Measurements from ENCODE around the gene TDRD1. TPM values are rescaled to one million over a fixed set of nuclear protein-coding genes. Genes with fewer than 3 reads are reported as not detected.

The TDRD1 gene
- total RNA-seq, 1 experiment from 2014 or later: 0.14 TPM

- DNase-seq: no peak
- H3K36me3 Mint-ChIP-seq (ENCODE audit: insufficient read depth, unreplicated experiment): no peaks in the 10 kb centered on the region
- peaks cover 12% of the 10 kb centered on the region for H3K4me1 Mint-ChIP-seq (ENCODE audit: low read depth, unreplicated experiment)
- H3K36me3 ChIP-seq (ENCODE audit: control insufficient read depth, insufficient read depth, low read length): peaks cover 2% of the 10 kb centered on the region; the same call in 1 of the 2 replicates
- CTCF ChIA-PET: no interaction called here
- no peaks in the 10 kb centered on the region for H3K9me3 Mint-ChIP-seq (ENCODE audit: unreplicated experiment)
- H3K4me3 ChIP-seq (ENCODE audit: low read depth, low read length): no peak overlapping the region
- H3K27me3 ChIP-seq (replicated peaks; ENCODE audit: control insufficient read depth, insufficient read depth, low read length): no peaks in the 10 kb centered on the region
- TF ChIP-seq CTCF (IDR thresholded peaks at IDR 0.05; ENCODE audit: insufficient read depth in 1 of 2, low read depth in 1 of 2, low read length in 1 of 2, severe bottlenecking in 1 of 2, unreplicated experiment in 1 of 2): no peak
- intact Hi-C loops (cut with micrococcal nuclease; ENCODE audit: unreplicated experiment): no loop called here
- POLR2A ChIA-PET: interaction anchor here (0.7 kb wide), 1 partner anchor 674 kb away, joined by 3 read pairs; no protein-coding TSS in a partner anchor
- no peak overlapping the region for H3K27ac Mint-ChIP-seq (ENCODE audit: unreplicated experiment)
- H3K27me3 Mint-ChIP-seq (ENCODE audit: insufficient read depth, unreplicated experiment): no peaks in the 10 kb centered on the region
- H3K9me3 ChIP-seq: no peaks in the 10 kb centered on the region
- no peak overlapping the region for H3K4me3 Mint-ChIP-seq (ENCODE audit: unreplicated experiment)
- peaks cover 13% of the 10 kb centered on the region for H3K4me1 ChIP-seq
- BruUV-seq (replicated peaks): no TSS peak
Measured at GRCh38 chr10:114266521-114266920, 87.4 kb downstream of the TDRD1 start.

- ChIA-PET CTCF (interaction anchor here (0.6 kb wide), 1 partner anchor 65 kb away, joined by 3 read pairs; no protein-coding TSS in a partner anchor), POLR2A (no interaction called here)
- no peaks in the 10 kb centered on the region for H3K9me3 ChIP-seq
- H3K27ac Mint-ChIP-seq (ENCODE audit: unreplicated experiment): peak overlapping the region; percentile 57
- no peak for DNase-seq
- no peak overlapping the region for H3K4me3 ChIP-seq (ENCODE audit: low read depth, low read length)
- no peaks in the 10 kb centered on the region for H3K9me3 Mint-ChIP-seq (ENCODE audit: unreplicated experiment)
- peaks cover 2% of the 10 kb centered on the region; the same call in 1 of the 2 replicates for H3K36me3 ChIP-seq (ENCODE audit: control insufficient read depth, insufficient read depth, low read length)
- H3K27me3 Mint-ChIP-seq (ENCODE audit: insufficient read depth, unreplicated experiment): no peaks in the 10 kb centered on the region
- no peaks in the 10 kb centered on the region for H3K27me3 ChIP-seq (replicated peaks; ENCODE audit: control insufficient read depth, insufficient read depth, low read length)
- TF ChIP-seq CTCF (IDR thresholded peaks at IDR 0.05; ENCODE audit: insufficient read depth in 1 of 2, low read depth in 1 of 2, low read length in 1 of 2, severe bottlenecking in 1 of 2, unreplicated experiment in 1 of 2): no peak
- peaks cover 12% of the 10 kb centered on the region for H3K4me1 Mint-ChIP-seq (ENCODE audit: low read depth, unreplicated experiment)
- no peaks in the 10 kb centered on the region for H3K36me3 Mint-ChIP-seq (ENCODE audit: insufficient read depth, unreplicated experiment)
- peak overlapping the region; percentile 19 for H3K4me3 Mint-ChIP-seq (ENCODE audit: unreplicated experiment)
- H3K4me1 ChIP-seq: peaks cover 16% of the 10 kb centered on the region
- intact Hi-C loops (cut with micrococcal nuclease; ENCODE audit: unreplicated experiment): no loop called here
- no TSS peak for BruUV-seq (replicated peaks)
Measured at GRCh38 chr10:114271075-114271778, 92.1 kb downstream of the TDRD1 start.

- no peak for DNase-seq
- Mint-ChIP-seq H3K4me1 (ENCODE audit: low read depth, unreplicated experiment) (peaks cover 12% of the 10 kb centered on the region), H3K27me3 (ENCODE audit: insufficient read depth, unreplicated experiment) (no peaks in the 10 kb centered on the region), H3K4me3 (ENCODE audit: unreplicated experiment) (no peak overlapping the region), H3K9me3 (ENCODE audit: unreplicated experiment) (no peaks in the 10 kb centered on the region), H3K36me3 (ENCODE audit: insufficient read depth, unreplicated experiment) (no peaks in the 10 kb centered on the region), H3K27ac (ENCODE audit: unreplicated experiment) (no peak overlapping the region)
- ChIA-PET POLR2A (no interaction called here), CTCF (interaction anchor here (1.1 kb wide), 1 partner anchor 32 kb away, joined by 5 read pairs; no protein-coding TSS in a partner anchor)
- BruUV-seq (replicated peaks): no TSS peak
- Histone ChIP-seq H3K4me1 (peaks cover 16% of the 10 kb centered on the region), H3K27me3 (replicated peaks; ENCODE audit: control insufficient read depth, insufficient read depth, low read length) (no peaks in the 10 kb centered on the region), H3K4me3 (ENCODE audit: low read depth, low read length) (no peak overlapping the region), H3K36me3 (ENCODE audit: control insufficient read depth, insufficient read depth, low read length) (peaks cover 2% of the 10 kb centered on the region; the same call in 1 of the 2 replicates), H3K9me3 (no peaks in the 10 kb centered on the region)
- intact Hi-C loops (cut with micrococcal nuclease; ENCODE audit: unreplicated experiment): no loop called here
- no peak for TF ChIP-seq CTCF (IDR thresholded peaks at IDR 0.05; ENCODE audit: insufficient read depth in 1 of 2, low read depth in 1 of 2, low read length in 1 of 2, severe bottlenecking in 1 of 2, unreplicated experiment in 1 of 2)
Measured at GRCh38 chr10:114271779-114272167, 92.6 kb downstream of the TDRD1 start.
